Naive thymus-derived CD4-positive, alpha-beta T cell (primary cell): Measurements from ENCODE around the gene CFAP57. TPM values are rescaled to one million over a fixed set of nuclear protein-coding genes. Genes with fewer than 3 reads are reported as not detected.
A peak's percentile ranks its signal among the peaks of the same experiment; 100 is the strongest.

Experiments
- ATAC-seq: fragments of 150-1000 bp; cut with Tn5 transposase; 2 replicates; pipeline ENCODE4 v1.10.0; 2021; ENCODE audit warnings: mild to moderate bottlenecking, moderate library complexity
- CTCF ChIA-PET: fragments of 350-600 bp; sonication (Branson Sonifier 250); formaldehyde crosslinking; loops from one replicate; lab custom pipeline; 2021; ENCODE audit warnings: antibody characterized with exemption; lab: Charles Lee
- POLR2A ChIA-PET: fragments of 350-600 bp; sonication (Branson Sonifier 250); formaldehyde crosslinking; loops from one replicate; lab custom pipeline; 2021; ENCODE audit warnings: antibody characterized with exemption, inconsistent platforms; lab: Charles Lee
- DNase-seq, 9 donors: peaks; one replicate each; pipeline versions ENCODE4 v3.0.0 to v3.0.0-alpha.2; 2020 to 2022; ENCODE audit warnings: mixed read lengths in 1 of 9
- H3K27ac ChIP-seq: one replicate; pipeline ENCODE4 v1.7.0; 2013; ENCODE audit warnings: mild to moderate bottlenecking, low read depth, low read length, moderate library complexity
- H3K27me3 ChIP-seq, 2 donors: one replicate each; pipeline ENCODE4 v1.7.0; 2013; ENCODE audit warnings: low read length in 2 of 2, mild to moderate bottlenecking in 2 of 2, moderate library complexity in 2 of 2; ENCODE audit not compliant: control insufficient read depth in 2 of 2, insufficient read depth in 2 of 2
- H3K36me3 ChIP-seq, 3 experiments: 1 replicate in 2 of 3; 2 replicates in 1 of 3; pipeline ENCODE4 v1.7.0; 2013; ENCODE audit warnings: low read length in 3 of 3, mild to moderate bottlenecking in 3 of 3, moderate library complexity in 1 of 3; ENCODE audit not compliant: insufficient read depth in 3 of 3, control insufficient read depth in 2 of 3
- H3K4me1 ChIP-seq, 2 donors: one replicate each; pipeline ENCODE4 v1.7.0; 2013; ENCODE audit warnings: low read length in 2 of 2, mild to moderate bottlenecking in 2 of 2, moderate library complexity in 1 of 2; ENCODE audit not compliant: control insufficient read depth in 2 of 2, insufficient read depth in 2 of 2
- H3K4me3 ChIP-seq: 2 replicates; pipeline ENCODE4 v1.7.0; 2013; ENCODE audit warnings: mild to moderate bottlenecking, low read length
- H3K9me3 ChIP-seq, 3 experiments: 1 replicate in 2 of 3; 2 replicates in 1 of 3; pipeline ENCODE4 v1.7.0; 2013; ENCODE audit warnings: low read length in 3 of 3; ENCODE audit not compliant: control insufficient read depth in 2 of 3
- H3K27ac Mint-ChIP-seq, 9 donors: one replicate each; pipeline ENCODE4 v1.8.0; 2020 to 2022; ENCODE audit warnings: mixed read lengths in 9 of 9, mild to moderate bottlenecking in 8 of 9, moderate library complexity in 5 of 9, inconsistent platforms in 2 of 9
- H3K27me3 Mint-ChIP-seq, 5 donors: one replicate each; pipeline ENCODE4 v1.8.0; 2021 to 2022; ENCODE audit warnings: mixed read lengths in 5 of 5, mild to moderate bottlenecking in 1 of 5
- H3K36me3 Mint-ChIP-seq, 5 donors: one replicate each; pipeline ENCODE4 v1.8.0; 2020 to 2022; ENCODE audit warnings: mixed read lengths in 5 of 5, mild to moderate bottlenecking in 3 of 5, inconsistent platforms in 1 of 5
- H3K4me1 Mint-ChIP-seq, 7 donors: one replicate each; pipeline ENCODE4 v1.8.0; 2020 to 2022; ENCODE audit warnings: mixed read lengths in 7 of 7, mild to moderate bottlenecking in 3 of 7, inconsistent platforms in 1 of 7
- H3K4me3 Mint-ChIP-seq, 10 donors: one replicate each; pipeline ENCODE4 v1.8.0; 2020 to 2022; ENCODE audit warnings: mild to moderate bottlenecking in 10 of 10, mixed read lengths in 10 of 10, moderate library complexity in 6 of 10, inconsistent platforms in 2 of 10
- H3K9me3 Mint-ChIP-seq, 11 donors: one replicate each; pipeline ENCODE4 v1.8.0; 2020 to 2022; ENCODE audit warnings: mixed read lengths in 11 of 11, mild to moderate bottlenecking in 4 of 11, inconsistent platforms in 1 of 11, moderate library complexity in 1 of 11
- intact Hi-C, 2 donors: fragments of 100-400 bp; cut with micrococcal nuclease; formaldehyde crosslinking; loops; one replicate each; pipeline ENCODE4 v1.15.1; 2023
- polyA plus RNA-seq, 2 donors: library from polyadenylated mRNA; unstranded; fragments of 300-500 nt; fragmentation: Illumina TruSeq; gene quantifications; one replicate each; pipeline ENCODE4 v1.2.3, GENCODE V29; 2021
- total RNA-seq, 6 experiments: library from RNA in 5 of 6; stranded (reverse) in 5 of 6; gene quantifications; 1 replicate in 5 of 6; 2 replicates in 1 of 6; pipeline ENCODE4 v1.2.3 and lab custom pipeline; 2021 to 2026

CFAP57 gene
- total and polyA plus RNA-seq, 7 experiments from 2014 or later = 0.07 TPM; not detected in 6

GRCh38 chr1:43271186-43272118, 99.3 kb downstream of the CFAP57 start:
- no peaks in the 10 kb centered on the region for H3K36me3 ChIP-seq
- H3K4me1 ChIP-seq = peaks cover 9 to 17% of the 10 kb centered on the region in 2 donors
- intact Hi-C loops = no loop called here
- Mint-ChIP-seq H3K4me1 (peaks cover 14 to 42% (median 30%) of the 10 kb centered on the region in 7 donors), H3K9me3 (peaks cover 1 to 13% (median 4%) of the 10 kb centered on the region in 11 donors), H3K27ac (peak overlapping the region in 3 of 9 donors; percentile 1 to 57 (median 24)), H3K27me3 (peaks cover 0 to 24% (median 13%) of the 10 kb centered on the region in 5 donors), H3K36me3 (peaks cover 0 to 11% (median 5%) of the 10 kb centered on the region in 5 donors), H3K4me3 (peak overlapping the region; percentile 24 to 77 (median 61))
- H3K9me3 ChIP-seq = no peaks in the 10 kb centered on the region
- ChIA-PET CTCF (no interaction called here), POLR2A (no interaction called here)
- DNase-seq (no peak), ATAC-seq (no peak)
- H3K27ac ChIP-seq = no peak overlapping the region
- H3K27me3 ChIP-seq = no peaks in the 10 kb centered on the region
- H3K4me3 ChIP-seq = no peak overlapping the region

GRCh38 chr1:43272161-43272560, 100.0 kb downstream of the CFAP57 start:
- Histone ChIP-seq H3K27ac (no peak overlapping the region), H3K4me3 (no peak overlapping the region), H3K4me1 (peaks cover 9 to 17% of the 10 kb centered on the region in 2 donors), H3K27me3 (no peaks in the 10 kb centered on the region), H3K9me3 (no peaks in the 10 kb centered on the region), H3K36me3 (no peaks in the 10 kb centered on the region)
- POLR2A ChIA-PET = no interaction called here
- CTCF ChIA-PET = no interaction called here
- peak overlapping the region in 1 of 10 donors; percentile 60 for H3K4me3 Mint-ChIP-seq
- DNase-seq (no peak), ATAC-seq (no peak)
- H3K9me3 Mint-ChIP-seq = peaks cover 1 to 13% (median 4%) of the 10 kb centered on the region in 11 donors
- peaks cover 0 to 11% (median 5%) of the 10 kb centered on the region in 5 donors for H3K36me3 Mint-ChIP-seq
- no peak overlapping the region for H3K27ac Mint-ChIP-seq
- peaks cover 14 to 42% (median 30%) of the 10 kb centered on the region in 7 donors for H3K4me1 Mint-ChIP-seq
- intact Hi-C loops = no loop called here
- peaks cover 0 to 22% (median 13%) of the 10 kb centered on the region in 5 donors for H3K27me3 Mint-ChIP-seq

GRCh38 chr1:43272576-43273571, 100.7 kb downstream of the CFAP57 start:
- ChIA-PET POLR2A (no interaction called here), CTCF (no interaction called here)
- H3K27ac ChIP-seq = no peak overlapping the region
- no peak for ATAC-seq
- peak overlapping the region in 1 of 10 donors; percentile 32 for H3K4me3 Mint-ChIP-seq
- peaks cover 3 to 22% (median 13%) of the 10 kb centered on the region in 5 donors for H3K27me3 Mint-ChIP-seq
- no peaks in the 10 kb centered on the region for H3K36me3 ChIP-seq
- no peak for DNase-seq
- no peaks in the 10 kb centered on the region for H3K27me3 ChIP-seq
- H3K9me3 Mint-ChIP-seq = peaks cover 1 to 13% (median 4%) of the 10 kb centered on the region in 11 donors
- peaks cover 0 to 11% (median 5%) of the 10 kb centered on the region in 5 donors for H3K36me3 Mint-ChIP-seq
- H3K27ac Mint-ChIP-seq = peak overlapping the region in 1 of 9 donors; percentile 91
- peaks cover 14 to 42% (median 30%) of the 10 kb centered on the region in 7 donors for H3K4me1 Mint-ChIP-seq
- intact Hi-C loops = no loop called here
- H3K9me3 ChIP-seq = no peaks in the 10 kb centered on the region
- H3K4me1 ChIP-seq = peaks cover 9 to 17% of the 10 kb centered on the region in 2 donors
- H3K4me3 ChIP-seq = no peak overlapping the region

- Histone ChIP-seq H3K4me1 (peaks cover 9 to 17% of the 10 kb centered on the region in 2 donors), H3K27me3 (no peaks in the 10 kb centered on the region), H3K27ac (no peak overlapping the region), H3K9me3 (no peaks in the 10 kb centered on the region), H3K4me3 (no peak overlapping the region), H3K36me3 (no peaks in the 10 kb centered on the region)
- peaks cover 5 to 22% (median 13%) of the 10 kb centered on the region in 5 donors for H3K27me3 Mint-ChIP-seq
- peak overlapping the region in 1 of 10 donors; percentile 32 for H3K4me3 Mint-ChIP-seq
- ChIA-PET POLR2A (no interaction called here), CTCF (no interaction called here)
- no peak for ATAC-seq
- H3K9me3 Mint-ChIP-seq = peaks cover 1 to 13% (median 4%) of the 10 kb centered on the region in 11 donors
- H3K27ac Mint-ChIP-seq = peak overlapping the region in 3 of 9 donors; percentile 87 to 99 (median 91)
- intact Hi-C loops = no loop called here
- peaks cover 0 to 11% (median 5%) of the 10 kb centered on the region in 5 donors for H3K36me3 Mint-ChIP-seq
- H3K4me1 Mint-ChIP-seq = peaks cover 14 to 42% (median 30%) of the 10 kb centered on the region in 7 donors
- no peak for DNase-seq
Measured at GRCh38 chr1:43273708-43274107, 101.6 kb downstream of the CFAP57 start.

GRCh38 chr1:43274125-43274803, 102.1 kb downstream of the CFAP57 start:
- CTCF ChIA-PET = no interaction called here
- intact Hi-C loops = no loop called here
- Histone ChIP-seq H3K9me3 (no peaks in the 10 kb centered on the region), H3K27me3 (no peaks in the 10 kb centered on the region), H3K4me1 (peaks cover 9 to 17% of the 10 kb centered on the region in 2 donors), H3K36me3 (no peaks in the 10 kb centered on the region), H3K27ac (no peak overlapping the region), H3K4me3 (peak overlapping the region; percentile 14)
- POLR2A ChIA-PET = no interaction called here
- Mint-ChIP-seq H3K36me3 (peaks cover 0 to 11% (median 5%) of the 10 kb centered on the region in 5 donors), H3K27me3 (peaks cover 4 to 21% (median 12%) of the 10 kb centered on the region in 5 donors), H3K9me3 (peaks cover 1 to 13% (median 4%) of the 10 kb centered on the region in 11 donors), H3K4me1 (peaks cover 14 to 42% (median 30%) of the 10 kb centered on the region in 7 donors), H3K27ac (peak overlapping the region; percentile 71 to 99 (median 91)), H3K4me3 (peak overlapping the region in 9 of 10 donors; percentile 70 to 86 (median 79))
- ATAC-seq (peak; percentile 74), DNase-seq (peak in 7 of 9 donors; percentile 21 to 58 (median 43))
